Endothelial cell of umbilical vein (primary cell): Measurements from ENCODE around the gene PTX3.

Source experiments
- FOS ChIP-seq: IDR thresholded peaks from 2 replicates; pipeline ENCODE4 v1.6.1; 2011; ENCODE audit warnings: mild to moderate bottlenecking, low read length, moderate library complexity, borderline replicate concordance; ENCODE audit not compliant: insufficient read depth
- POLR2A ChIP-seq: IDR thresholded peaks from 2 replicates; pipeline ENCODE4 v1.6.1; 2012; ENCODE audit warnings: low read depth, mild to moderate bottlenecking, control low read depth, low read length
- POLR2AphosphoS5 ChIP-seq: IDR thresholded peaks from 2 replicates; pipeline ENCODE4 v1.6.1; 2012; ENCODE audit warnings: low read depth, mild to moderate bottlenecking, control low read depth, low read length, moderate library complexity; ENCODE audit not compliant: insufficient read depth
- TF ChIP-seq, protein P1 (sequence below), 2 donors: IDR thresholded peaks; 1 replicate in 1 of 2; 2 replicates in 1 of 2; pipeline ENCODE4 v1.5.1; 2011; ENCODE audit warnings: low read length in 2 of 2, mild to moderate bottlenecking in 2 of 2, moderate library complexity in 2 of 2, control low read depth in 1 of 2, inconsistent platforms in 1 of 2, low read depth in 1 of 2; ENCODE audit not compliant: insufficient read depth in 1 of 2; ENCODE audit errors: extremely low read depth in 1 of 2

DNA sequence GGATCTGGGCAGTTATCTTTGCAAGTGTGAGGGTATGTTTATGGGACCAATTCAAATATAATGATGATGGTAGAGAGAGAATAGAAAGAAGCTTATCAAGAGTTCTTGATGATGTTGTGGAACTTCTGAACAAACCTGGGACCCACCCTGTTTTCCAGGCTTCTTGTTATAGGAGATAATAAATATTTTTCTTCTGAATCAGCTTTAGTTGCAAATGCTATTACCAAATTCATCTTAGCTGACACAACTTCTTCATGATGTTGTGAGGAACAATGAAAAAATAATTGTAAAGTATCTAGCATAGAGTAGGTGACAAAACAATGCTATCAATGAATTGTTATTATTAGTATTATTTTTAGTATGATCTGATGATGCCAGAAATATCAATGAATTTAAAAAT is 43.5 kb upstream of the PTX3 start:
- TF ChIP-seq, protein P1, sequence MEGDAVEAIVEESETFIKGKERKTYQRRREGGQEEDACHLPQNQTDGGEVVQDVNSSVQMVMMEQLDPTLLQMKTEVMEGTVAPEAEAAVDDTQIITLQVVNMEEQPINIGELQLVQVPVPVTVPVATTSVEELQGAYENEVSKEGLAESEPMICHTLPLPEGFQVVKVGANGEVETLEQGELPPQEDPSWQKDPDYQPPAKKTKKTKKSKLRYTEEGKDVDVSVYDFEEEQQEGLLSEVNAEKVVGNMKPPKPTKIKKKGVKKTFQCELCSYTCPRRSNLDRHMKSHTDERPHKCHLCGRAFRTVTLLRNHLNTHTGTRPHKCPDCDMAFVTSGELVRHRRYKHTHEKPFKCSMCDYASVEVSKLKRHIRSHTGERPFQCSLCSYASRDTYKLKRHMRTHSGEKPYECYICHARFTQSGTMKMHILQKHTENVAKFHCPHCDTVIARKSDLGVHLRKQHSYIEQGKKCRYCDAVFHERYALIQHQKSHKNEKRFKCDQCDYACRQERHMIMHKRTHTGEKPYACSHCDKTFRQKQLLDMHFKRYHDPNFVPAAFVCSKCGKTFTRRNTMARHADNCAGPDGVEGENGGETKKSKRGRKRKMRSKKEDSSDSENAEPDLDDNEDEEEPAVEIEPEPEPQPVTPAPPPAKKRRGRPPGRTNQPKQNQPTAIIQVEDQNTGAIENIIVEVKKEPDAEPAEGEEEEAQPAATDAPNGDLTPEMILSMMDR (IDR thresholded peaks at IDR 0.05; ENCODE audit: extremely low read depth in 1 of 2, insufficient read depth in 1 of 2, low read depth in 1 of 2, low read length in 2 of 2): no peak
- TF ChIP-seq POLR2AphosphoS5: no peak
- TF ChIP-seq POLR2A: no peak
- no peak for TF ChIP-seq FOS
